IPS-NIHi7 (cell line): ENCODE results near the gene BAD.

Source experiments
- DNase-seq: peaks from one replicate; pipeline ENCODE4 v3.0.0; 2012; ENCODE audit warnings: mixed read lengths; ENCODE audit errors: extremely low spot score

The BAD gene

GRCh38 chr11:64296236-64296635, 11.8 kb upstream of the BAD start:
- no peak for DNase-seq

GRCh38 chr11:64295760-64296159, 11.3 kb upstream of the BAD start:
- DNase-seq: no peak

GRCh38 chr11:64294774-64295173, 10.3 kb upstream of the BAD start:
- no peak for DNase-seq

- DNase-seq: no peak
Measured at GRCh38 chr11:64292460-64293254, 8.2 kb upstream of the BAD start.

GRCh38 chr11:64291752-64292459, 7.4 kb upstream of the BAD start:
- no peak for DNase-seq

GRCh38 chr11:64291262-64291751, 6.8 kb upstream of the BAD start, which contains the start of gene KCNK4:
TSS of gene KCNK4 (plus strand) at chr11:64291302. CDS start at chr11:64293019, 1,717 bp downstream.
- DNase-seq: no peak

GRCh38 chr11:64290352-64291261, 6.1 kb upstream of the BAD start:
- no peak for DNase-seq

- DNase-seq: no peak
Measured at GRCh38 chr11:64289002-64289564, 4.6 kb upstream of the BAD start.

- DNase-seq: no peak
Measured at GRCh38 chr11:64288353-64288750, 3.9 kb upstream of the BAD start.

GRCh38 chr11:64287676-64288352, 3.3 kb upstream of the BAD start:
- no peak for DNase-seq

- DNase-seq: no peak
Measured at GRCh38 chr11:64286801-64287159, 2.3 kb upstream of the BAD start.

GRCh38 chr11:64285885-64286800, 1.7 kb upstream of the BAD start:
- DNase-seq: no peak

GRCh38 chr11:64284962-64285884, 758 bp upstream of the BAD start, which contains the start of gene GPR137:
TSS of gene GPR137 (plus strand) at chr11:64285848. CDS start at chr11:64286525, 677 bp downstream.
- DNase-seq: peak; percentile 82

GRCh38 chr11:64283092-64283491, 1.4 kb downstream of the BAD start:
- no peak for DNase-seq

GRCh38 chr11:64281957-64282770, 2.3 kb downstream of the BAD start:
- no peak for DNase-seq

GRCh38 chr11:64278576-64279190, 5.8 kb downstream of the BAD start:
- no peak for DNase-seq

GRCh38 chr11:64276653-64277431, 7.6 kb downstream of the BAD start:
- DNase-seq: no peak
